HCT116 (cell line): ENCODE data around the gene RMRP. TPM values are rescaled to one million over a fixed set of nuclear protein-coding genes. Genes with fewer than 3 reads are reported as not detected.

ENCODE experiments used
- ATAC-seq: fragments of 200-7000 bp; cut with Tn5 transposase; 2 replicates; pipeline ENCODE4 v1.9.1; 2020; ENCODE audit warnings: mild to moderate bottlenecking, moderate library complexity
- BruUV-seq: library from RNA; stranded (reverse); fragments of 400-500 nt; replicated peaks from 2 replicates; lab custom pipeline; 2021; lab: Mats Ljungman, UMichigan
- CTCF ChIA-PET: fragments of 300-600 bp; sonication (Branson Sonifier 250); formaldehyde crosslinking; loops from one replicate; lab custom pipeline; 2021; ENCODE audit warnings: antibody characterized with exemption; lab: Charles Lee
- POLR2A ChIA-PET: fragments of 300-600, 350-600 bp; sonication (Branson Sonifier 250); formaldehyde crosslinking; loops from one replicate; lab custom pipeline; 2021; ENCODE audit warnings: antibody characterized with exemption; lab: Charles Lee
- RAD21 ChIA-PET, 2 experiments: fragments of 300-600 bp; sonication (Branson Sonifier 250); formaldehyde crosslinking; loops; one replicate each; lab custom pipeline; 2023; ENCODE audit warnings: low total read pairs in 2 of 2; ENCODE audit not compliant: uncharacterized antibody in 2 of 2, unreplicated experiment in 2 of 2, low non-redundant PET in 1 of 2; lab: Charles Lee
- DNase-seq: peaks from one replicate; pipeline ENCODE4 v3.0.0-alpha.2; 2010; ENCODE audit warnings: low read depth, low spot score
- H2AFZ ChIP-seq: fragments of 200-600 bp; shearing (Covaris generic), sonication (generic); 2 replicates; pipeline ENCODE4 v1.6.1; 2017; ENCODE audit warnings: low read depth, mixed run types, mixed read lengths, antibody characterized with exemption, low read length; ENCODE audit not compliant: poor library complexity, severe bottlenecking
- H3K27ac ChIP-seq: 2 replicates; pipeline ENCODE4 v1.5.1; 2012; ENCODE audit warnings: low read depth, low read length
- H3K27me3 ChIP-seq: fragments of 200-600 bp; sonication (generic); 2 replicates; pipeline ENCODE4 v1.6.1; 2016; ENCODE audit warnings: mixed run types, low read length, mixed read lengths; ENCODE audit not compliant: insufficient read depth
- H3K36me3 ChIP-seq, 2 experiments: fragments of 200-500 bp in 1 of 2; fragments of 200-600 bp in 1 of 2; sonication (Bioruptor generic) in 1 of 2; sonication (generic) in 1 of 2; 2 replicates each; pipeline versions ENCODE4 v1.5.1 to v1.6.1; 2014 to 2016; ENCODE audit warnings: low read length in 2 of 2, inconsistent platforms in 1 of 2, mixed read lengths in 1 of 2, mixed run types in 1 of 2; ENCODE audit not compliant: insufficient read depth in 2 of 2, control insufficient read depth in 1 of 2
- H3K4me1 ChIP-seq, 2 experiments: fragments of 200-600 bp in 1 of 2; sonication (generic) in 1 of 2; 2 replicates each; pipeline versions ENCODE4 v1.5.1 to v1.6.1; 2012 to 2017; ENCODE audit warnings: low read length in 2 of 2, inconsistent platforms in 1 of 2, mild to moderate bottlenecking in 1 of 2, mixed read lengths in 1 of 2, mixed run types in 1 of 2, moderate library complexity in 1 of 2; ENCODE audit not compliant: insufficient read depth in 2 of 2, control insufficient read depth in 1 of 2
- H3K4me2 ChIP-seq: fragments of 200-600 bp; sonication (generic); 2 replicates; pipeline ENCODE4 v1.6.1; 2017; ENCODE audit warnings: mixed run types, low read length, mixed read lengths
- H3K4me3 ChIP-seq, 2 experiments: fragments of 200-600 bp in 1 of 2; sonication (generic) in 1 of 2; replicated peaks in 1 of 2; 2 replicates each; pipeline ENCODE4 v1.5.1; 2011 to 2016; ENCODE audit warnings: low read length in 2 of 2, control low read depth in 1 of 2, low read depth in 1 of 2, mild to moderate bottlenecking in 1 of 2, mixed read lengths in 1 of 2, mixed run types in 1 of 2
- H3K79me2 ChIP-seq: fragments of 200-600 bp; sonication (generic); 2 replicates; pipeline ENCODE4 v1.6.1; 2017; ENCODE audit warnings: mild to moderate bottlenecking, mixed run types, low read length, moderate library complexity, mixed read lengths; ENCODE audit not compliant: insufficient read depth
- H3K9ac ChIP-seq: fragments of 200-600 bp; sonication (generic); 2 replicates; pipeline ENCODE4 v1.6.1; 2016; ENCODE audit warnings: low read length, mixed read lengths
- H3K9me2 ChIP-seq: fragments of 200-600 bp; sonication (generic), shearing (Covaris generic); 2 replicates; pipeline ENCODE4 v1.6.1; 2017; ENCODE audit warnings: mixed run types, mild to moderate bottlenecking, moderate library complexity; ENCODE audit not compliant: insufficient read depth
- H3K9me3 ChIP-seq, 2 experiments: fragments of 200-500 bp in 1 of 2; fragments of 200-600 bp in 1 of 2; sonication (Bioruptor generic) in 1 of 2; sonication (generic) in 1 of 2; 2 replicates each; pipeline ENCODE4 v1.6.1; 2014 to 2017; ENCODE audit warnings: low read length in 2 of 2, mixed read lengths in 2 of 2, inconsistent platforms in 1 of 2, low read depth in 1 of 2, mild to moderate bottlenecking in 1 of 2, mixed run types in 1 of 2, moderate library complexity in 1 of 2; ENCODE audit not compliant: control insufficient read depth in 1 of 2, insufficient read depth in 1 of 2
- H4K20me1 ChIP-seq: fragments of 200-600 bp; sonication (generic), shearing (Covaris generic); 2 replicates; pipeline ENCODE4 v1.6.1; 2017; ENCODE audit warnings: mixed run types, mild to moderate bottlenecking, moderate library complexity; ENCODE audit not compliant: insufficient read depth
- CBX3 ChIP-seq: IDR thresholded peaks from 2 replicates; pipeline ENCODE4 v1.6.1; 2012; ENCODE audit warnings: low read depth
- CEBPB ChIP-seq: IDR thresholded peaks from 2 replicates; pipeline ENCODE4 v1.6.1; 2012; ENCODE audit warnings: low read depth
- EGR1 ChIP-seq: IDR thresholded peaks from 2 replicates; pipeline ENCODE4 v1.6.1; 2012; ENCODE audit warnings: low read depth
- ELF1 ChIP-seq: IDR thresholded peaks from 2 replicates; pipeline ENCODE4 v1.6.1; 2012; ENCODE audit warnings: low read depth, borderline replicate concordance
- EZH2 ChIP-seq: fragments of 200-600 bp; sonication (generic); IDR thresholded peaks from 2 replicates; pipeline ENCODE4 v1.6.1; 2017; ENCODE audit warnings: antibody characterized with exemption, mixed run types
- EZH2phosphoT487 ChIP-seq: fragments of 200-600 bp; IDR thresholded peaks from 2 replicates; pipeline ENCODE4 v1.6.1; 2018; ENCODE audit warnings: antibody characterized with exemption, borderline replicate concordance
- FOSL1 ChIP-seq: IDR thresholded peaks from 2 replicates; pipeline ENCODE4 v1.6.1; 2012; ENCODE audit warnings: low read depth
- JUND ChIP-seq: IDR thresholded peaks from 2 replicates; pipeline ENCODE4 v1.6.1; 2012
- POLR2AphosphoS5 ChIP-seq: IDR thresholded peaks from 2 replicates; pipeline ENCODE4 v1.6.1; 2011; ENCODE audit warnings: mild to moderate bottlenecking, low read depth, low read length, moderate library complexity
- RAD21 ChIP-seq: IDR thresholded peaks from 2 replicates; pipeline ENCODE4 v1.6.1; 2012; ENCODE audit warnings: low read depth, mild to moderate bottlenecking
- SIN3A ChIP-seq: IDR thresholded peaks from 2 replicates; pipeline ENCODE4 v1.6.1; 2012; ENCODE audit warnings: low read depth
- TCF7L2 ChIP-seq: IDR thresholded peaks from 2 replicates; pipeline ENCODE4 v1.7.0; 2011; ENCODE audit warnings: borderline replicate concordance, inconsistent platforms; ENCODE audit not compliant: insufficient read depth, insufficient read length; ENCODE audit errors: extremely low read depth
- YY1 ChIP-seq: IDR thresholded peaks from 2 replicates; pipeline ENCODE4 v1.6.1; 2011; ENCODE audit warnings: low read length, low read depth, moderate library complexity, mild to moderate bottlenecking; ENCODE audit not compliant: insufficient replicate concordance; ENCODE audit errors: extremely low read depth
- intact Hi-C: fragments of 100-400 bp; cut with micrococcal nuclease; formaldehyde crosslinking; loops from 2 replicates; pipeline ENCODE4 v1.10.0; 2022
- total RNA-seq: library from RNA; stranded (reverse); gene quantifications from one replicate; pipeline ENCODE4 v1.2.1, GENCODE V29; 2021; ENCODE audit not compliant: unreplicated experiment
- TF ChIP-seq, protein P1 (sequence below): IDR thresholded peaks from 2 replicates; pipeline ENCODE4 v1.6.1; 2012
- TF ChIP-seq, protein P2 (sequence below): IDR thresholded peaks from 2 replicates; pipeline ENCODE4 v1.6.1; 2012; ENCODE audit warnings: low read depth
- TF ChIP-seq, protein P3 (sequence below): IDR thresholded peaks from 2 replicates; pipeline ENCODE4 v1.6.1; 2012

Gene RMRP
- total RNA-seq, 1 experiment from 2014 or later: 30,969 TPM

DNA sequence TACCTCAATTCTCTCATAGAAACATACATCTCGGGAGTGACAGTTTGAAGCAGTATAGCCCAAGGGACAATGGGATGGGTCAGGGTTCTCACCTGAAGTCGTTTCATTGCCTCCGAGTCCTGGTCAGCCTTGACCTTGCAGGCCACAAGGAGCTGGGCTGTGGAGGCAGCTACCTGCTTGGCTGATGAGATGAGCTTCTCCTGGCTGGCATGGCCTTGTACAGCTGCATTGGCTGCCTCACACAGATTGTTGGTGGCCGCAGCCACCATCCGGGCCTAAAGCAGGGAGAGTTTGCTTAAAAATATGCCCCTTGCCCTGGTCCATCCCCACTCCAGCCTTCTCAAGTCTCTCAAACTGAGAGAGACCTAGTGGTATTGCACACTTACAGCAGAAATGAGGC lies 40.4 kb upstream of the RMRP start:
- POLR2A ChIA-PET: no interaction called here

DNA sequence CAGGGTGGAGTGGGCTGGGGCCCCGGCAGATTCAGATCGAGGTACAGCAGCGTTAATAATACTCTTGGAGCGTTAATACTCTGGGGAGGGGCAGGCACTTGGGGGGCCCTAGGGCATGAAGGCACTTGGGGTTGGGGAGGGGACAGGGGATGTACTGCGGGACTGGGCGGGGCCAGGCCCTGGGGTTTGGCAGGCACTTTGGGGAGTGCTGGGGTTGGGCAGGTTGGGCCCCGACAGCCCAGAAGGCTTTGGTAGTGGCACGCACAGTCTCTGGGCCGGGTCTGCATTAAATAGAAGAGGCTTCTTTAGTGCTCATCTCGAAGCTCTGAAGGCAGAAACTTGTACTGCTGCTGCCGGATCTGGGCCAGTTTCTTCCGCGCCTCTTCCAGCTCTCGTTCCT lies 39.7 kb upstream of the RMRP start:
- intact Hi-C loops: no loop called here
- Histone ChIP-seq H3K4me1 (peaks cover 0 to 4% of the 10 kb centered on the region in 2 experiments; a peak in 1 of 4 replicates), H3K9me3 (no peaks in the 10 kb centered on the region), H3K9me2 (no peaks in the 10 kb centered on the region), H3K36me3 (peaks cover 41 to 57% of the 10 kb centered on the region in 2 experiments), H4K20me1 (no peaks in the 10 kb centered on the region), H2AFZ (no peak overlapping the region), H3K4me3 (no peak overlapping the region), H3K27ac (no peak overlapping the region), H3K27me3 (no peaks in the 10 kb centered on the region), H3K79me2 (no peaks in the 10 kb centered on the region), H3K4me2 (no peak overlapping the region), H3K9ac (no peak overlapping the region)
- RAD21 ChIA-PET: no interaction called here
- ATAC-seq (no peak), DNase-seq (no peak)
- TSS peak; percentile 65 for BruUV-seq
- POLR2A ChIA-PET: interaction anchor here (1.3 to 1.4 kb wide), 2 partner anchors 9 to 35 kb away, joined by 4 to 5 read pairs; partner anchors contain the start of gene CREB3
- CTCF ChIA-PET: interaction anchor here (1.7 to 3.7 kb wide), 5 partner anchors 8 to 51 kb away, joined by 7 to 33 read pairs (median 15); partner anchors contain the start of genes CREB3 and TLN1
- TF ChIP-seq EZH2phosphoT487: no peak
- TF ChIP-seq YY1: no peak
- TF ChIP-seq CBX3: no peak
- TF ChIP-seq, protein P1, sequence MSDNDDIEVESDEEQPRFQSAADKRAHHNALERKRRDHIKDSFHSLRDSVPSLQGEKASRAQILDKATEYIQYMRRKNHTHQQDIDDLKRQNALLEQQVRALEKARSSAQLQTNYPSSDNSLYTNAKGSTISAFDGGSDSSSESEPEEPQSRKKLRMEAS: no peak
- no peak for TF ChIP-seq SIN3A
- TF ChIP-seq JUND: no peak
- TF ChIP-seq ELF1: no peak
- TF ChIP-seq TCF7L2: no peak
- TF ChIP-seq, protein P2, sequence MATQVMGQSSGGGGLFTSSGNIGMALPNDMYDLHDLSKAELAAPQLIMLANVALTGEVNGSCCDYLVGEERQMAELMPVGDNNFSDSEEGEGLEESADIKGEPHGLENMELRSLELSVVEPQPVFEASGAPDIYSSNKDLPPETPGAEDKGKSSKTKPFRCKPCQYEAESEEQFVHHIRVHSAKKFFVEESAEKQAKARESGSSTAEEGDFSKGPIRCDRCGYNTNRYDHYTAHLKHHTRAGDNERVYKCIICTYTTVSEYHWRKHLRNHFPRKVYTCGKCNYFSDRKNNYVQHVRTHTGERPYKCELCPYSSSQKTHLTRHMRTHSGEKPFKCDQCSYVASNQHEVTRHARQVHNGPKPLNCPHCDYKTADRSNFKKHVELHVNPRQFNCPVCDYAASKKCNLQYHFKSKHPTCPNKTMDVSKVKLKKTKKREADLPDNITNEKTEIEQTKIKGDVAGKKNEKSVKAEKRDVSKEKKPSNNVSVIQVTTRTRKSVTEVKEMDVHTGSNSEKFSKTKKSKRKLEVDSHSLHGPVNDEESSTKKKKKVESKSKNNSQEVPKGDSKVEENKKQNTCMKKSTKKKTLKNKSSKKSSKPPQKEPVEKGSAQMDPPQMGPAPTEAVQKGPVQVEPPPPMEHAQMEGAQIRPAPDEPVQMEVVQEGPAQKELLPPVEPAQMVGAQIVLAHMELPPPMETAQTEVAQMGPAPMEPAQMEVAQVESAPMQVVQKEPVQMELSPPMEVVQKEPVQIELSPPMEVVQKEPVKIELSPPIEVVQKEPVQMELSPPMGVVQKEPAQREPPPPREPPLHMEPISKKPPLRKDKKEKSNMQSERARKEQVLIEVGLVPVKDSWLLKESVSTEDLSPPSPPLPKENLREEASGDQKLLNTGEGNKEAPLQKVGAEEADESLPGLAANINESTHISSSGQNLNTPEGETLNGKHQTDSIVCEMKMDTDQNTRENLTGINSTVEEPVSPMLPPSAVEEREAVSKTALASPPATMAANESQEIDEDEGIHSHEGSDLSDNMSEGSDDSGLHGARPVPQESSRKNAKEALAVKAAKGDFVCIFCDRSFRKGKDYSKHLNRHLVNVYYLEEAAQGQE: no peak
- no peak for TF ChIP-seq CEBPB
- TF ChIP-seq FOSL1: no peak
- TF ChIP-seq, protein P3, sequence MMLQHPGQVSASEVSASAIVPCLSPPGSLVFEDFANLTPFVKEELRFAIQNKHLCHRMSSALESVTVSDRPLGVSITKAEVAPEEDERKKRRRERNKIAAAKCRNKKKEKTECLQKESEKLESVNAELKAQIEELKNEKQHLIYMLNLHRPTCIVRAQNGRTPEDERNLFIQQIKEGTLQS: no peak
- no peak for TF ChIP-seq EZH2
- TF ChIP-seq RAD21: no peak

More for the DNA sequence above, 40.4 kb upstream of the RMRP start:
- Histone ChIP-seq H4K20me1 (no peaks in the 10 kb centered on the region), H3K79me2 (no peaks in the 10 kb centered on the region), H3K4me1 (peaks cover 0 to 4% of the 10 kb centered on the region in 2 experiments; a peak in 1 of 4 replicates), H3K36me3 (peaks cover 43 to 61% of the 10 kb centered on the region in 2 experiments), H3K27me3 (no peaks in the 10 kb centered on the region), H3K9me2 (no peaks in the 10 kb centered on the region), H3K27ac (no peak overlapping the region), H2AFZ (no peak overlapping the region), H3K4me2 (no peak overlapping the region), H3K4me3 (no peak overlapping the region), H3K9ac (no peak overlapping the region), H3K9me3 (no peaks in the 10 kb centered on the region)
- TF ChIP-seq TCF7L2 (no peak), FOSL1 (no peak), EZH2 (no peak), YY1 (no peak), EGR1 (no peak), SIN3A (no peak), CEBPB (no peak), POLR2AphosphoS5 (no peak), RAD21 (no peak)
- TF ChIP-seq, protein P1: no peak
- RAD21 ChIA-PET: no interaction called here
- BruUV-seq: no TSS peak
- CTCF ChIA-PET: interaction anchor here (2.2 to 3.7 kb wide), 2 partner anchors 37 to 52 kb away, joined by 8 to 33 read pairs; no protein-coding TSS in a partner anchor
- DNase-seq (no peak), ATAC-seq (no peak)
- intact Hi-C loops: no loop called here
